ENCODE data around the gene TPH1.

The TPH1 gene

DNA sequence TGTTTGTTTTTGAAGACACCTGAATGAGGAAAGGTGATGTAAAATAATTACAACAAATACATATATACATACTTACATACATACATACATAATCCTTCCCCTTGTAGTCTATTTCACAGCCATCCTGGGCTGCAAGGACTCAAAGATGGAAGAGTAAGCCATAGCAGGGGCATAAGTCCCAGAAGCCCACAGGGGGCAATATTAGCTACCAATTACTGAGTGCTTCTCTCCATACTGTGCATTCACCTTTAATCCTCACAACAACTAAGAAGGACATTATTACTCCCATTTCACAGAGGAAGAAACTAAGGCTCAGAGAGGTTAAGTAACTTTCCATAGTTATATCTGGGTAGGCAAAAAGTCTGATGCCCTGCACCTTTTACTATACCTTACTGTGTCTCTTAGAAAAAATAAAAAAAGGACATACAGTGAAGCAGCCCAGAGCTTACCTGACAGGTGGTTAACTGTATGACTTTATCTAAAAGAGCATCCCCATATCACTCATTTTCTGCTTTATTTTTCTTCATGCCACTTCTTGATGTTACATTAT lies 35.9 kb downstream of the TPH1 start:
- DNase-seq (ENCODE audit: low read depth in 1 of 2, low spot score in 1 of 2): no peak
- Histone ChIP-seq H3K27ac (replicated peaks) (no peak overlapping the region), H3K27me3 (ENCODE audit: insufficient read depth, poor library complexity, severe bottlenecking) (no peaks in the 10 kb centered on the region), H3K4me3 (replicated peaks; ENCODE audit: insufficient read depth, low read length) (no peak overlapping the region)
- TF ChIP-seq, protein P1, sequence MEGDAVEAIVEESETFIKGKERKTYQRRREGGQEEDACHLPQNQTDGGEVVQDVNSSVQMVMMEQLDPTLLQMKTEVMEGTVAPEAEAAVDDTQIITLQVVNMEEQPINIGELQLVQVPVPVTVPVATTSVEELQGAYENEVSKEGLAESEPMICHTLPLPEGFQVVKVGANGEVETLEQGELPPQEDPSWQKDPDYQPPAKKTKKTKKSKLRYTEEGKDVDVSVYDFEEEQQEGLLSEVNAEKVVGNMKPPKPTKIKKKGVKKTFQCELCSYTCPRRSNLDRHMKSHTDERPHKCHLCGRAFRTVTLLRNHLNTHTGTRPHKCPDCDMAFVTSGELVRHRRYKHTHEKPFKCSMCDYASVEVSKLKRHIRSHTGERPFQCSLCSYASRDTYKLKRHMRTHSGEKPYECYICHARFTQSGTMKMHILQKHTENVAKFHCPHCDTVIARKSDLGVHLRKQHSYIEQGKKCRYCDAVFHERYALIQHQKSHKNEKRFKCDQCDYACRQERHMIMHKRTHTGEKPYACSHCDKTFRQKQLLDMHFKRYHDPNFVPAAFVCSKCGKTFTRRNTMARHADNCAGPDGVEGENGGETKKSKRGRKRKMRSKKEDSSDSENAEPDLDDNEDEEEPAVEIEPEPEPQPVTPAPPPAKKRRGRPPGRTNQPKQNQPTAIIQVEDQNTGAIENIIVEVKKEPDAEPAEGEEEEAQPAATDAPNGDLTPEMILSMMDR (IDR thresholded peaks at IDR 0.05; ENCODE audit: insufficient read depth, low read length): no peak
- TF ChIP-seq SPI1 (IDR thresholded peaks at IDR 0.05; ENCODE audit: borderline replicate concordance, low read depth): no peak
- TF ChIP-seq POLR2AphosphoS5 (IDR thresholded peaks at IDR 0.05; ENCODE audit: low read depth): no peak
- TF ChIP-seq GABPA (IDR thresholded peaks at IDR 0.05; ENCODE audit: low read depth): no peak

DNA sequence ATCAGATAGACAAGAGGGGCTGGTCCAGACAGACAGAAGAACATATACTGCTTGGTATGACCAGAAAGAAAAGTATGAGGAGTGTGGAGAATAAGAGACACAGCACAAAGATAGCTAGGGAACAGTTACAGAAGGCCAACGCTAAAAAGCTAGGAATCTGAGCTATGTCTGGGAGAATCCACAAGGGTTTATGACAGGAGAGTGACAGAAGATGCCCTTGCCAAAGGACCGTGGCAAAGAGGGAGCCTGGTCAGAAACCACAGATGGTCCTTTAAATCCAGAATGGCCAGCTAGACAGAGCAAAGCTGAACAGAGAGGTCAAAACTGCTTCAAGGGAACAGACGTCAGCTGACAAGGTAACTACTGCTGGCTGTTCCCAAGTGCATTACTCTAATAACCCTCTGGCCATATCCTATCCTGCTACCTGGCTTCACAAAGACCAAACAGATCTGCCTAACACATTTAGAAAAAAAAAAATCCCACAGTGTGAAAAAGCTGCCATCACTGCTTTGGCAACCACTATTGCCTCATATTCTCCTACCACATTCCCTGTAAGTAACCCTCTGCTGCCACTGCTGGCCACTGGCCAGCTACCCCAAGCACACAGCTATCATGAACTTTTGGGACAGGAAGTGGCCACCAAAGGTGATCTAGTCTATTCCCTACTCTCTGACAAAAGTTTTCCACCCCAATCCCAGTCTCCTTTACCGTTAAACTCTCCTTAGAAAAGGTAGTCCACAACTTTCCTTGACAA lies 40.5 kb downstream of the TPH1 start:
- TF ChIP-seq GABPA (IDR thresholded peaks at IDR 0.05; ENCODE audit: low read depth): no peak
- no peak for TF ChIP-seq POLR2AphosphoS5 (IDR thresholded peaks at IDR 0.05; ENCODE audit: low read depth)
- no peak for TF ChIP-seq SPI1 (IDR thresholded peaks at IDR 0.05; ENCODE audit: borderline replicate concordance, low read depth)
- TF ChIP-seq, protein P1 (IDR thresholded peaks at IDR 0.05; ENCODE audit: insufficient read depth, low read length): no peak
- TF ChIP-seq, protein P2, sequence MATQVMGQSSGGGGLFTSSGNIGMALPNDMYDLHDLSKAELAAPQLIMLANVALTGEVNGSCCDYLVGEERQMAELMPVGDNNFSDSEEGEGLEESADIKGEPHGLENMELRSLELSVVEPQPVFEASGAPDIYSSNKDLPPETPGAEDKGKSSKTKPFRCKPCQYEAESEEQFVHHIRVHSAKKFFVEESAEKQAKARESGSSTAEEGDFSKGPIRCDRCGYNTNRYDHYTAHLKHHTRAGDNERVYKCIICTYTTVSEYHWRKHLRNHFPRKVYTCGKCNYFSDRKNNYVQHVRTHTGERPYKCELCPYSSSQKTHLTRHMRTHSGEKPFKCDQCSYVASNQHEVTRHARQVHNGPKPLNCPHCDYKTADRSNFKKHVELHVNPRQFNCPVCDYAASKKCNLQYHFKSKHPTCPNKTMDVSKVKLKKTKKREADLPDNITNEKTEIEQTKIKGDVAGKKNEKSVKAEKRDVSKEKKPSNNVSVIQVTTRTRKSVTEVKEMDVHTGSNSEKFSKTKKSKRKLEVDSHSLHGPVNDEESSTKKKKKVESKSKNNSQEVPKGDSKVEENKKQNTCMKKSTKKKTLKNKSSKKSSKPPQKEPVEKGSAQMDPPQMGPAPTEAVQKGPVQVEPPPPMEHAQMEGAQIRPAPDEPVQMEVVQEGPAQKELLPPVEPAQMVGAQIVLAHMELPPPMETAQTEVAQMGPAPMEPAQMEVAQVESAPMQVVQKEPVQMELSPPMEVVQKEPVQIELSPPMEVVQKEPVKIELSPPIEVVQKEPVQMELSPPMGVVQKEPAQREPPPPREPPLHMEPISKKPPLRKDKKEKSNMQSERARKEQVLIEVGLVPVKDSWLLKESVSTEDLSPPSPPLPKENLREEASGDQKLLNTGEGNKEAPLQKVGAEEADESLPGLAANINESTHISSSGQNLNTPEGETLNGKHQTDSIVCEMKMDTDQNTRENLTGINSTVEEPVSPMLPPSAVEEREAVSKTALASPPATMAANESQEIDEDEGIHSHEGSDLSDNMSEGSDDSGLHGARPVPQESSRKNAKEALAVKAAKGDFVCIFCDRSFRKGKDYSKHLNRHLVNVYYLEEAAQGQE (IDR thresholded peaks at IDR 0.05; ENCODE audit: insufficient replicate concordance, low read depth): no peak
- peak; percentile 37 to 66 for DNase-seq (ENCODE audit: low read depth in 1 of 2, low spot score in 1 of 2)
- Histone ChIP-seq H3K4me3 (replicated peaks; ENCODE audit: insufficient read depth, low read length) (no peak overlapping the region), H3K27me3 (ENCODE audit: insufficient read depth, poor library complexity, severe bottlenecking) (no peaks in the 10 kb centered on the region), H3K27ac (replicated peaks) (no peak overlapping the region)

DNA sequence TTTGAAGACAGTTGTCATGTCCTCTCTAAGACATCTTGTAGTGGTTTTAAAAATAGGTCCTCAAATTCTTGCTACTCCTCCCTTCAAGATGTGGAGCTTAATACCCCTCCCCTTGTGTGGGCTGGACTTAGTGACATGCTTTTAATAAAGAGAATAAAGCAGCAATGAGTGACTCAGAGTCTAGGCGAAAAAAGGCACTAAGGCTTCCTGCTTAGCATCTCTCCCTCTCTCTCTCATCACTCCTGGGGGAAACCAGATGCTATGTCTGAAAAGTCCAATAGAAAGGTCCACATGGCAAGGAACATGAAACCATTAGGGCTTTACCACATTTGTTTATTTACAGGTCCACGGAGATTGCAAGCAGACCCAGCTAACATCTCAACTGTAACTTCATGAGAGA lies 44.9 kb downstream of the TPH1 start:
- no peak overlapping the region for H3K27ac ChIP-seq (replicated peaks)
- no peaks in the 10 kb centered on the region for H3K27me3 ChIP-seq (ENCODE audit: insufficient read depth, poor library complexity, severe bottlenecking)
- TF ChIP-seq, protein P1 (IDR thresholded peaks at IDR 0.05; ENCODE audit: insufficient read depth, low read length): no peak
- no peak for TF ChIP-seq POLR2AphosphoS5 (IDR thresholded peaks at IDR 0.05; ENCODE audit: low read depth)
- TF ChIP-seq, protein P2 (IDR thresholded peaks at IDR 0.05; ENCODE audit: insufficient replicate concordance, low read depth): no peak
- no peak for TF ChIP-seq SPI1 (IDR thresholded peaks at IDR 0.05; ENCODE audit: borderline replicate concordance, low read depth)
- no peak for TF ChIP-seq GABPA (IDR thresholded peaks at IDR 0.05; ENCODE audit: low read depth)
- DNase-seq (ENCODE audit: low read depth in 1 of 2, low spot score in 1 of 2): no peak
- H3K4me3 ChIP-seq (replicated peaks; ENCODE audit: insufficient read depth, low read length): no peak overlapping the region

Data from HL-60 (cell line).